ENCODE results near the gene CFD.

GRCh38 chr19:827710-828321, 31.6 kb upstream of the CFD start, which contains the start of gene AZU1:
- TF ChIP-seq CTCF (IDR thresholded peaks at IDR 0.05) = no peak
- TF ChIP-seq POLR2A (IDR thresholded peaks at IDR 0.05) = no peak

All from esophagus squamous epithelium (tissue), 4 donors.